A549 (cell line): ENCODE data around the gene BIN1. TPM values are rescaled to one million over a fixed set of nuclear protein-coding genes. Genes with fewer than 3 reads are reported as not detected.
A peak's percentile ranks its signal among the peaks of the same experiment; 100 is the strongest.

Experiments
- ATAC-seq, 2 experiments: fragments of 200-7000 bp in 1 of 2; fragments of >200 bp in 1 of 2; cut with Nextera tagmentation in 1 of 2; cut with Tn5 transposase in 1 of 2; 3 replicates each; pipeline versions ENCODE4 v1.8.0 to v1.9.1; 2018 to 2020; ENCODE audit warnings: mild to moderate bottlenecking in 1 of 2, moderate library complexity in 1 of 2
- CTCF ChIA-PET: fragments of 300-600 bp; sonication (Branson Sonifier 250); formaldehyde crosslinking; extraction: SDS; loops from one replicate; lab custom pipeline; 2021; ENCODE audit warnings: antibody characterized with exemption, inconsistent platforms; lab: Yijun Ruan, JAX
- POLR2A ChIA-PET: fragments of 350-600 bp; formaldehyde crosslinking; extraction: SDS; loops from one replicate; lab custom pipeline; 2021; ENCODE audit warnings: antibody characterized with exemption, inconsistent platforms; lab: Yijun Ruan, JAX
- DNase-seq, 2 experiments: peaks; one replicate each; pipeline versions ENCODE4 v3.0.0 to v3.0.0-alpha.2; 2011 to 2016; ENCODE audit warnings: low read depth in 1 of 2, low spot score in 1 of 2
- FAIRE-seq: peaks from 2 replicates; lab custom pipeline; 2011; peaks lifted over from hg19 to GRCh38; lab: Jason Lieb, UNC
- H3K27ac ChIP-seq, 2 experiments: fragments of >200 bp; sonication (Bioruptor Twin); formaldehyde crosslinking; 3 replicates each; pipeline ENCODE4 v1.5.1; 2016 to 2017
- H3K4me1 ChIP-seq: fragments of >200 bp; sonication (Bioruptor Twin); formaldehyde crosslinking; 3 replicates; pipeline ENCODE4 v1.6.1; 2016
- H3K4me2 ChIP-seq: fragments of >200 bp; sonication (Bioruptor Twin); formaldehyde crosslinking; 3 replicates; pipeline ENCODE4 v1.6.1; 2016
- H3K4me3 ChIP-seq: fragments of >200 bp; sonication (Bioruptor Twin); formaldehyde crosslinking; 3 replicates; pipeline ENCODE4 v1.5.1; 2016
- H3K9me3 ChIP-seq: fragments of >200 bp; sonication (Bioruptor Twin); formaldehyde crosslinking; 3 replicates; pipeline ENCODE4 v1.6.1; 2016
- CEBPB ChIP-seq, 2 experiments: fragments of >200 bp in 1 of 2; sonication (Bioruptor Twin) in 1 of 2; formaldehyde crosslinking in 1 of 2; IDR thresholded peaks; 2 replicates each; pipeline ENCODE4 v1.6.1; 2012 to 2016
- CHD4 ChIP-seq: fragments of 200-600 bp; sonication (generic); IDR thresholded peaks from 2 replicates; pipeline ENCODE4 v1.6.1; 2016; ENCODE audit warnings: antibody characterized with exemption, mild to moderate bottlenecking, borderline replicate concordance
- CTCF ChIP-seq: fragments of >200 bp; sonication (Bioruptor Twin); formaldehyde crosslinking; IDR thresholded peaks from 3 replicates; pipeline ENCODE4 v1.5.1; 2016
- E2F6 ChIP-seq: IDR thresholded peaks from 2 replicates; pipeline ENCODE4 v1.6.1; 2012; ENCODE audit warnings: low read depth, borderline replicate concordance
- EHF ChIP-seq: fragments of 250-450 bp; sonication (Bioruptor Pico); IDR thresholded peaks from 2 replicates; pipeline ENCODE4 v1.5.0; 2020; ENCODE audit warnings: mild to moderate bottlenecking
- EHMT2 ChIP-seq: fragments of 200-600 bp; sonication (generic); IDR thresholded peaks from 2 replicates; pipeline ENCODE4 v1.6.1; 2016; ENCODE audit warnings: antibody characterized with exemption, low read depth, mild to moderate bottlenecking, moderate library complexity
- EP300 ChIP-seq, 2 experiments: fragments of >200 bp; sonication (Bioruptor Twin); formaldehyde crosslinking; IDR thresholded peaks; 2 replicates in 1 of 2; 3 replicates in 1 of 2; pipeline ENCODE4 v1.6.1; 2016 to 2017
- FOSL2 ChIP-seq, 2 experiments: fragments of 450-650 bp in 1 of 2; fragments of >200 bp in 1 of 2; sonication (Bioruptor Twin) in 1 of 2; formaldehyde crosslinking; IDR thresholded peaks; 2 replicates each; pipeline versions ENCODE4 v1.5.0 to v1.6.1; 2016 to 2020; ENCODE audit warnings: mild to moderate bottlenecking in 1 of 2, moderate library complexity in 1 of 2
- GATA3 ChIP-seq: IDR thresholded peaks from 2 replicates; pipeline ENCODE4 v1.6.1; 2012; ENCODE audit warnings: borderline replicate concordance
- HES2 ChIP-seq: fragments of >200 bp; sonication (Bioruptor Twin); formaldehyde crosslinking; IDR thresholded peaks from 2 replicates; pipeline ENCODE4 v1.6.1; 2016
- HEYL ChIP-seq: fragments of 250-450 bp; sonication (Bioruptor Pico); IDR thresholded peaks from 2 replicates; pipeline ENCODE4 v1.8.0; 2021; ENCODE audit warnings: mild to moderate bottlenecking, moderate library complexity
- HOXB13 ChIP-seq: fragments of 250-450 bp; sonication (Bioruptor Pico); IDR thresholded peaks from 2 replicates; pipeline ENCODE4 v1.5.0; 2020; ENCODE audit warnings: low read depth, mild to moderate bottlenecking, moderate library complexity
- MAFK ChIP-seq: fragments of 450-650 bp; IDR thresholded peaks from 2 replicates; pipeline ENCODE4 v1.6.1; 2014; ENCODE audit not compliant: partially characterized antibody
- MYC ChIP-seq: IDR thresholded peaks from 2 replicates; pipeline ENCODE4 v1.6.1; 2012; ENCODE audit warnings: mild to moderate bottlenecking, inconsistent platforms, low read length, improper control_type of control experiment, borderline replicate concordance
- NFE2L2 ChIP-seq: fragments of 150-350 bp; conservative IDR thresholded peaks from 2 replicates; pipeline ENCODE4 v1.6.1; 2014; ENCODE audit warnings: low read length
- NR3C1 ChIP-seq: fragments of >200 bp; sonication (Bioruptor Twin); formaldehyde crosslinking; IDR thresholded peaks from 3 replicates; pipeline ENCODE4 v1.6.1; 2017
- PBX3 ChIP-seq: IDR thresholded peaks from 2 replicates; pipeline ENCODE4 v1.6.1; 2012
- REST ChIP-seq: fragments of 200-600 bp; sonication (generic); IDR thresholded peaks from 2 replicates; pipeline ENCODE4 v1.6.1; 2016; ENCODE audit warnings: antibody characterized with exemption, mild to moderate bottlenecking, moderate library complexity
- RFX5 ChIP-seq: fragments of 450-650 bp; IDR thresholded peaks from 2 replicates; pipeline ENCODE4 v1.7.1; 2014; ENCODE audit warnings: antibody characterized with exemption, mild to moderate bottlenecking, moderate library complexity
- RNF2 ChIP-seq: fragments of 200-600 bp; sonication (generic); IDR thresholded peaks from 2 replicates; pipeline ENCODE4 v1.6.1; 2016; ENCODE audit warnings: low read depth, mild to moderate bottlenecking, antibody characterized with exemption, moderate library complexity, borderline replicate concordance
- TP53 ChIP-seq: fragments of 250-450 bp; sonication (Bioruptor Pico); IDR thresholded peaks from 2 replicates; pipeline ENCODE4 v1.5.0; 2021; ENCODE audit warnings: mild to moderate bottlenecking, moderate library complexity
- USF2 ChIP-seq: fragments of 450-650 bp; IDR thresholded peaks from 2 replicates; pipeline ENCODE4 v1.6.1; 2014; ENCODE audit warnings: antibody characterized with exemption
- ZFP36 ChIP-seq: fragments of 450-650 bp; IDR thresholded peaks from 2 replicates; pipeline ENCODE4 v1.6.1; 2014; ENCODE audit warnings: borderline replicate concordance; ENCODE audit not compliant: partially characterized antibody
- ZNF302 ChIP-seq: fragments of 250-450 bp; sonication (Bioruptor Pico); IDR thresholded peaks from 2 replicates; pipeline ENCODE4 v1.9.0; 2021; ENCODE audit warnings: inconsistent platforms, mild to moderate bottlenecking, moderate library complexity
- WGBS: methylation state at CpG from one replicate; pipeline ENCODE4 v1.1.6; 2017; ENCODE audit errors: missing lambda C conversion rate; 5-methylcytosine and 5-hydroxymethylcytosine counted together
- polyA plus RNA-seq, 4 experiments: library from polyadenylated mRNA; depleted of rRNA in 3 of 4; stranded (reverse); fragments of >200 nt; fragmentation: RNase III in 1 of 4; extraction: RNeasy Plus Mini Kit Qiagen cat#74134 plus additional on column Dnase treatment in 1 of 4; gene quantifications; 2 replicates in 3 of 4; 3 replicates in 1 of 4; pipeline ENCODE4 v1.2.3, GENCODE V29; 2011 to 2017

Gene BIN1
- polyA plus RNA-seq, 2 of the 4 experiments (the other 2 are of a cell fraction) = 15.5 to 34.1 TPM

- 90% methylated on average over 5 of the region's 5 CpGs for WGBS
- ChIA-PET CTCF (interaction anchor here (1.0 kb wide), 1 partner anchor 14 kb away, joined by 3 read pairs; no protein-coding TSS in a partner anchor), POLR2A (interaction anchor here (0.6 kb wide), 1 partner anchor 74 kb away, joined by 4 read pairs; no protein-coding TSS in a partner anchor)
- H3K4me3 ChIP-seq = no peak overlapping the region
- no peak for ATAC-seq
- DNase-seq = no peak
- no peaks in the 10 kb centered on the region for H3K9me3 ChIP-seq
- no peak for FAIRE-seq
- peaks cover 35% of the 10 kb centered on the region for H3K4me1 ChIP-seq
- TF ChIP-seq CHD4 = no peak
- TF ChIP-seq EP300 (IDR thresholded peaks at IDR 0.05) = no peak
- TF ChIP-seq PBX3 = no peak
- TF ChIP-seq MAFK = no peak
- no peak for TF ChIP-seq FOSL2 (IDR thresholded peaks at IDR 0.05)
- TF ChIP-seq FOSL2 (CRISPR knock-in tag; IDR thresholded peaks at IDR 0.05) = peak; percentile 53; the same call in 1 of the 2 replicates
- no peak for TF ChIP-seq EHMT2
- TF ChIP-seq HES2 = no peak
- no peak for TF ChIP-seq ZNF302 (CRISPR knock-in tag)
- peak overlapping the region; percentile 53 for H3K4me2 ChIP-seq
- peak overlapping the region; percentile 36 to 83; a peak in 4 of 6 replicates for H3K27ac ChIP-seq
Observed at GRCh38 chr2:127092901-127093516, 13.9 kb downstream of the BIN1 start.

GRCh38 chr2:127092306-127092705, 14.6 kb downstream of the BIN1 start:
- Histone ChIP-seq H3K4me3 (no peak overlapping the region), H3K9me3 (no peaks in the 10 kb centered on the region), H3K4me2 (no peak overlapping the region), H3K4me1 (peaks cover 38% of the 10 kb centered on the region), H3K27ac (peak overlapping the region; percentile 36 to 83; a peak in 3 of 6 replicates)
- WGBS = 74% methylated on average over 5 of the region's 6 CpGs
- TF ChIP-seq CEBPB (IDR thresholded peaks at IDR 0.05) (no peak), E2F6 (no peak), TP53 (CRISPR knock-in tag) (no peak), NFE2L2 (no peak), FOSL2 (IDR thresholded peaks at IDR 0.05) (no peak), FOSL2 (CRISPR knock-in tag; IDR thresholded peaks at IDR 0.05) (no peak), NR3C1 (no peak), GATA3 (no peak)
- DNase-seq (no peak), FAIRE-seq (no peak), ATAC-seq (no peak)
- CTCF ChIA-PET = interaction anchor here (1.0 kb wide), 1 partner anchor 13 kb away, joined by 3 read pairs; no protein-coding TSS in a partner anchor
- POLR2A ChIA-PET = no interaction called here

- H3K9me3 ChIP-seq = no peaks in the 10 kb centered on the region
- peak overlapping the region in 1 of 2 experiments; percentile 83; a peak in 2 of 6 replicates for H3K27ac ChIP-seq
- ChIA-PET POLR2A (no interaction called here), CTCF (no interaction called here)
- no peak for DNase-seq
- H3K4me2 ChIP-seq = no peak overlapping the region
- no peak for FAIRE-seq
- H3K4me3 ChIP-seq = no peak overlapping the region
- peaks cover 42% of the 10 kb centered on the region for H3K4me1 ChIP-seq
- 91% methylated on average over 5 of the region's 6 CpGs for WGBS
- ATAC-seq = no peak
- TF ChIP-seq ZFP36 (no peak), TP53 (CRISPR knock-in tag) (no peak), CTCF (no peak), USF2 (no peak), REST (no peak), HEYL (CRISPR knock-in tag) (no peak), MYC (no peak), EHF (CRISPR knock-in tag) (no peak), MAFK (no peak), RNF2 (no peak), HOXB13 (CRISPR knock-in tag) (no peak), RFX5 (no peak)
Observed at GRCh38 chr2:127091886-127092285, 15.1 kb downstream of the BIN1 start.
